A549 (cell line): ENCODE measurements around the gene CCDC7.

Source experiments
- CTCF ChIP-seq: fragments of >200 bp; sonication (Bioruptor Twin); formaldehyde crosslinking; IDR thresholded peaks from 3 replicates; pipeline ENCODE4 v1.5.1; 2016
- ESRRA ChIP-seq: fragments of 150-350 bp; IDR thresholded peaks from 2 replicates; pipeline ENCODE4 v1.6.1; 2014; ENCODE audit warnings: mild to moderate bottlenecking, low read length, borderline replicate concordance
- FOSL2 ChIP-seq, 2 experiments: fragments of 450-650 bp in 1 of 2; fragments of >200 bp in 1 of 2; sonication (Bioruptor Twin) in 1 of 2; formaldehyde crosslinking; IDR thresholded peaks; 2 replicates each; pipeline versions ENCODE4 v1.5.0 to v1.6.1; 2016 to 2020; ENCODE audit warnings: mild to moderate bottlenecking in 1 of 2, moderate library complexity in 1 of 2
- KDM1A ChIP-seq: fragments of 200-600 bp; sonication (generic); IDR thresholded peaks from 2 replicates; pipeline ENCODE4 v1.6.1; 2016; ENCODE audit warnings: low read depth, mild to moderate bottlenecking
- MAFK ChIP-seq: fragments of 450-650 bp; IDR thresholded peaks from 2 replicates; pipeline ENCODE4 v1.6.1; 2014; ENCODE audit not compliant: partially characterized antibody
- MYC ChIP-seq: IDR thresholded peaks from 2 replicates; pipeline ENCODE4 v1.6.1; 2012; ENCODE audit warnings: mild to moderate bottlenecking, inconsistent platforms, low read length, improper control_type of control experiment, borderline replicate concordance
- NR3C1 ChIP-seq: fragments of >200 bp; sonication (Bioruptor Twin); formaldehyde crosslinking; IDR thresholded peaks from 3 replicates; pipeline ENCODE4 v1.6.1; 2017
- PHF8 ChIP-seq: fragments of 200-600 bp; sonication (generic); IDR thresholded peaks from 2 replicates; pipeline ENCODE4 v1.6.1; 2016; ENCODE audit warnings: low read depth, mild to moderate bottlenecking, antibody characterized with exemption, moderate library complexity, borderline replicate concordance
- POLR2A ChIP-seq: IDR thresholded peaks from 2 replicates; pipeline ENCODE4 v1.6.1; 2012; ENCODE audit warnings: mild to moderate bottlenecking, low read length
- RAD21 ChIP-seq, 2 experiments: fragments of >200 bp in 1 of 2; sonication (Bioruptor Twin) in 1 of 2; formaldehyde crosslinking in 1 of 2; IDR thresholded peaks in 1 of 2; conservative IDR thresholded peaks in 1 of 2; 2 replicates in 1 of 2; 3 replicates in 1 of 2; pipeline ENCODE4 v1.6.1; 2012 to 2018; ENCODE audit warnings: inconsistent platforms in 1 of 2
- REST ChIP-seq: fragments of 200-600 bp; sonication (generic); IDR thresholded peaks from 2 replicates; pipeline ENCODE4 v1.6.1; 2016; ENCODE audit warnings: antibody characterized with exemption, mild to moderate bottlenecking, moderate library complexity
- USF2 ChIP-seq: fragments of 450-650 bp; IDR thresholded peaks from 2 replicates; pipeline ENCODE4 v1.6.1; 2014; ENCODE audit warnings: antibody characterized with exemption

GRCh38 chr10:32687546-32687945 lies 241.6 kb downstream of the CCDC7 start:
- TF ChIP-seq USF2 (no peak), MAFK (no peak), KDM1A (no peak), NR3C1 (no peak), PHF8 (no peak), ESRRA (no peak), CTCF (no peak), POLR2A (no peak), MYC (no peak), FOSL2 (IDR thresholded peaks at IDR 0.05) (no peak), FOSL2 (CRISPR knock-in tag; IDR thresholded peaks at IDR 0.05) (no peak), REST (no peak), RAD21 (conservative IDR thresholded peaks at IDR 0.05 in 1 of 2, IDR thresholded peaks at IDR 0.05 in 1 of 2) (no peak)
